ENCODE results near the gene MICALL2.

The MICALL2 gene

GRCh38 chr7:1397491-1398327 lies 61.6 kb downstream of the MICALL2 start:
- DNase-seq (ENCODE audit: low spot score): no peak
- FAIRE-seq: peak; percentile 98

GRCh38 chr7:1396195-1396594 lies 63.1 kb downstream of the MICALL2 start:
- DNase-seq (ENCODE audit: low spot score): no peak
- FAIRE-seq: no peak

GRCh38 chr7:1395211-1396070 lies 63.8 kb downstream of the MICALL2 start:
- FAIRE-seq (peak; percentile 9), DNase-seq (ENCODE audit: low spot score) (no peak)

- FAIRE-seq: peak; percentile 87
- DNase-seq (ENCODE audit: low spot score): no peak
Measured at GRCh38 chr7:1394371-1394770, 64.9 kb downstream of the MICALL2 start.

GRCh38 chr7:1393421-1393820 lies 65.8 kb downstream of the MICALL2 start:
- no peak for DNase-seq (ENCODE audit: low spot score)
- peak; percentile 95 for FAIRE-seq

- FAIRE-seq (no peak), DNase-seq (ENCODE audit: low spot score) (no peak)
Measured at GRCh38 chr7:1392556-1392955, 66.7 kb downstream of the MICALL2 start.

- FAIRE-seq: peak; percentile 89
- no peak for DNase-seq (ENCODE audit: low spot score)
Measured at GRCh38 chr7:1391449-1391848, 67.8 kb downstream of the MICALL2 start.

GRCh38 chr7:1388703-1389335 lies 70.5 kb downstream of the MICALL2 start:
- DNase-seq (ENCODE audit: low spot score) (no peak), FAIRE-seq (no peak)

GRCh38 chr7:1388021-1388702 lies 71.1 kb downstream of the MICALL2 start:
- no peak for DNase-seq (ENCODE audit: low spot score)
- FAIRE-seq: peak; percentile 97

- DNase-seq (ENCODE audit: low spot score): no peak
- peak; percentile 93 for FAIRE-seq
Measured at GRCh38 chr7:1387261-1387660, 72.0 kb downstream of the MICALL2 start.

GRCh38 chr7:1386623-1387220 lies 72.5 kb downstream of the MICALL2 start:
- FAIRE-seq: peak; percentile 73
- no peak for DNase-seq (ENCODE audit: low spot score)

- DNase-seq (ENCODE audit: low spot score) (no peak), FAIRE-seq (peak; percentile 9)
Measured at GRCh38 chr7:1385809-1386622, 73.3 kb downstream of the MICALL2 start.

GRCh38 chr7:1385086-1385808 lies 74.0 kb downstream of the MICALL2 start:
- peak; percentile 46 for FAIRE-seq
- no peak for DNase-seq (ENCODE audit: low spot score)

Measured in urothelium cell line (cell line).